Glomerular visceral epithelial cell (primary cell): Measurements from ENCODE around the gene TTLL13.

ENCODE experiments used
- DNase-seq: peaks from one replicate; pipeline ENCODE4 v3.0.0-alpha.2; 2016; ENCODE audit errors: extremely low spot score

TTLL13 gene, protein sequence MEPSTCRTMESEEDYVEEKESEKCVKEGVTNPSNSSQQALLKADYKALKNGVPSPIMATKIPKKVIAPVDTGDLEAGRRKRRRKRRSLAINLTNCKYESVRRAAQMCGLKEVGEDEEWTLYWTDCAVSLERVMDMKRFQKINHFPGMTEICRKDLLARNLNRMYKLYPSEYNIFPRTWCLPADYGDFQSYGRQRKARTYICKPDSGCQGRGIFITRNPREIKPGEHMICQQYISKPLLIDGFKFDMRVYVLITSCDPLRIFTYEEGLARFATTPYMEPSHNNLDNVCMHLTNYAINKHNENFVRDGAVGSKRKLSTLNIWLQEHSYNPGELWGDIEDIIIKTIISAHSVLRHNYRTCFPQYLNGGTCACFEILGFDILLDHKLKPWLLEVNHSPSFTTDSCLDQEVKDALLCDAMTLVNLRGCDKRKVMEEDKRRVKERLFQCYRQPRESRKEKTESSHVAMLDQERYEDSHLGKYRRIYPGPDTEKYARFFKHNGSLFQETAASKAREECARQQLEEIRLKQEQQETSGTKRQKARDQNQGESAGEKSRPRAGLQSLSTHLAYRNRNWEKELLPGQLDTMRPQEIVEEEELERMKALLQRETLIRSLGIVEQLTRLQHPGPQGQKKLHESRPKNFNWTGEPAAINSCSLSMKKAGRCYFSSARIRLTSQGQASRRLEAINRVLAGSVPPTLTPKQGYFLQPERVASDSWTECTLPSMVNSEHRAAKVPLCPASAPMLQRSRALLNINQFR

DNA sequence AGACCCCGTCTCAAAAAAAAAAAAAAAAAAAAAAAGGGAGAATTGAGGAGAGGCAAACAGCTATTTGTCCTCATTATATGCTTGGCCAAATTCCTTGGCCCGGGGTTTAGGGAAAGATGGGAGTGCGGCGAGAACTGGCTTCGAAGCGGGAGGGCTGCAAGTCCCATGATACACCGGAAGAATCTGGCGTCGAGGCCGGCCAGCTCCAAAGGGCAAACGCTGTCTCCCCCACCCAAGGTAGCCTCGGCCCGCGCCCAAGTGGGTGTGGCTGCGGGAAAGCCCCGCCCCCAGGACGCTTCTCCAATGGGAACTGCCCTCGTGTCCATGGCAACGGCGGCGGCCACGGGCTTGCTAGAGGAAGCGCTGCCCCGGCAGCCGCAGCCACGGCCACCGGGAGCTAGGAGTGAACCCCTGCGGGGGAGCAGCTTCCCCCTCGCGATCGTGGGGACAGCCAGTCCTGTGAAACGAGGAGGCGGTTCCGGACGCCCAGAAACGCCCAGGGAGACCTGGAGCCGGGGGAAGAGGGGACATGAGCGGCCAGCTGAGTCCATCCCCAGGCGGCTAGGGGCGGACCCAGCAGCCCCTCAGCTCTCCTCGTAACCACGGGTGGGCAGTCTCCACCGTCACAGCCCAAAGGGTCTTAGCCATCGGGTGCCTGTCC lies at the start of gene TTLL13:
Gene TTLL13 (plus strand): TSS at position 354 of the 661 bp plus-strand sequence. CDS start 1,075 bp downstream, outside the sequence.
- peak; percentile 90 for DNase-seq

- DNase-seq, result no peak
These were observed 48.7 kb upstream of the TTLL13 start for GRCh38 chr15:90200534-90201129.

GRCh38 chr15:90201130-90201943 lies 48.0 kb upstream of the TTLL13 start, which contains the start of gene SEMA4B:
SEMA4B (plus strand) TSS chr15:90201330; CDS start chr15:90201579, 249 bp downstream.
- DNase-seq, result peak; percentile 66

GRCh38 chr15:90201944-90202375 lies 47.4 kb upstream of the TTLL13 start:
- DNase-seq, result no peak

DNA sequence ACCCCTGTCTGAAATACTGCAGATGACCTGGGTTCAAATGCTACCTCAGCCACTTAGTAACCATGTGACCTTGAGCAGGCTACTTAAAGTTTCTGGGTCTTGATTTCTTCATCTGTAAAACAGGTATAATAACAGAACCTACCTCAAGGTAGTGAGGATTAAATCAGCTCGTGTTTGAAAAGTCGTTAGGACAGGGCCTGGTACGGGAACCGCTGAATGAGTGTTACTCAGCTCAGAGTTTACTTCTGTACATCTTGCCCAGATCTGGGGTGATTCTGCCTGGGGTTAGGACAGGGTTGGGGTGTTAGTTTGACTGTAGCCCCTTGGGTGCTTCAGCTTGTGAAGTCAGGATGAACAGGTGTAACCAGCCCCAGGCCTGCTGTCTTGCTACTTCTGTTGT lies 46.4 kb upstream of the TTLL13 start:
- DNase-seq, result no peak

- no peak for DNase-seq
These were observed 45.9 kb upstream of the TTLL13 start for GRCh38 chr15:90203473-90203872.

GRCh38 chr15:90203922-90204321 lies 45.4 kb upstream of the TTLL13 start:
- no peak for DNase-seq

GRCh38 chr15:90205050-90205848 lies 44.1 kb upstream of the TTLL13 start:
- DNase-seq, result no peak

- no peak for DNase-seq
These were observed 43.5 kb upstream of the TTLL13 start for GRCh38 chr15:90205886-90206285.

DNA sequence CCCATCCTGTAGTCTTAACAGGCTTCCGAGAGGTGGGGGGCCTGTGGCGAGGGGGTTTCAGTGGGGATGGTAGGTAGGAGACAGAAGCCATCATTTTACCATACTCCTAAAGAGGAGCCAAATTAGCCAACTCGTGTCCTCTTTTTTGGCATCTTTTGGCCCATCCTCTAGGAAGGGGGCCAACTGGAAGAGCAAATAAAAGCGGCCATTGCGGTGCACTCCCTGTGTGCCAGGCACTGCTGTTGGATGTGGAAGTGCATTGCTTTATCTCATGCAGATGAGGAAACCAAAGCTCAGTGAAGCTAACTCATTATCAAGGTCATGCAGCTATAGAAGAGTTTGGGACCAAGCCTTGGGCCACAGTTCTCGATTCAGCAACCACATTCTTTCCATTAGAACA lies 42.1 kb upstream of the TTLL13 start:
- no peak for DNase-seq

DNA sequence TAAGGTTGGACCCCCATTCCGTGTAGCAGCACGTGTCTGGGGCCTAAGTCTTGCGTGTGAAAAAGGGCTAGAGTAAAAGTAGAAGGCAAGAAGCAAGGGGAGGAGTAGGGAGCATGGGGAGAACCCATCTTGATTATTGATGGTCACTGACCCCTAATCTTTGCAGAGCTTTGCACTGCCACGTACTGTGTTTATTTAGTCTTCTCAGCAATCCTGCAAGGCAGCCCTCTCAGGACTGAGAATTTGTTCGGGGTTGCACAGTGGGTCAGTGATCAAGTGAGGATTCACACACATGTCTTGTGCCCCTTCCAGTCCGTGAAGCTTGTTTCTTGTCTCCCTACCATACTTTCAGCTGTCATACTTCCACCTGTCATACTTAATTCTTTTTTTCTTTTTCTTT lies 41.0 kb upstream of the TTLL13 start:
- no peak for DNase-seq

DNA sequence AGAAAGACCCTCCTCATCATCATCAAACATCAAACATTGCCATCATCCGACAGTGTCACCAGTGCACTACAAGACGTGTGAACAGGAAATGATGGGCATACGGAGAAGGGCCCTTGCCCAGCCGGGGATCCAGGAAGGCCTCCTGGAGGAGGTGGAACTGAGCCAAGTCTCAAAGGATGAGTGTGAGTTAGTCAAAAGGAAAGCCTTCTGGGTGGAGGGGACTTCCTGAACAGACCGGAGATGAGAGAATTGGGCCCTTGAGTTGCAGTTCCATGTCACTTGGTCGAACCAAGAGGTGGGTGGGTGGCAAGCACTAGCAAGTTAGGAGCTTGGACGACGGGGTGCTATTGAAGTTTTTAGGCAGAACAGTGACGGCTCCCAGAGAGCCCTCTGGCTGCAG lies 39.8 kb upstream of the TTLL13 start:
- no peak for DNase-seq

- DNase-seq, result no peak
These were observed 38.8 kb upstream of the TTLL13 start for GRCh38 chr15:90210593-90210992.

DNA sequence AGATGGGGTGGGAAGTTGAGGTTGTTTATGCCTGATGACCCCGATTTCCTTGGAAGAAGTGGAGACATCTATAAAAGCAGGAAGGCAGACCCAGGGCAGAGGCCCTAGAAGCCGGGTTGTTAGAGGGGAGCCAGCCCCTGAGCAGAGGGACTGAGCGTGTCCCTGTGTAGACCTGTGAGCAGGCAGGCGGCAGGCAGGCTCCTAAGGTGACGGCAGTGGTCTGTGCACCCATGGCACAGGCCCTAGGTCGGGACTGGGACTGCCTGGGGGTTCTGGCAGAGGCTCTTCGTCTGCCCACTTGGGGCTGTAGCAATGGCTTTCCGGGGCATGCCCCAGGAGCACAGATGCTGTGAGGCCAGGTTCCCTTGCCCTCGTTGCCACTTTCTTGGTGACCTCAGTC lies 38.3 kb upstream of the TTLL13 start:
- DNase-seq, result no peak

GRCh38 chr15:90211440-90212143 lies 37.8 kb upstream of the TTLL13 start:
- peak; percentile 84 for DNase-seq

DNA sequence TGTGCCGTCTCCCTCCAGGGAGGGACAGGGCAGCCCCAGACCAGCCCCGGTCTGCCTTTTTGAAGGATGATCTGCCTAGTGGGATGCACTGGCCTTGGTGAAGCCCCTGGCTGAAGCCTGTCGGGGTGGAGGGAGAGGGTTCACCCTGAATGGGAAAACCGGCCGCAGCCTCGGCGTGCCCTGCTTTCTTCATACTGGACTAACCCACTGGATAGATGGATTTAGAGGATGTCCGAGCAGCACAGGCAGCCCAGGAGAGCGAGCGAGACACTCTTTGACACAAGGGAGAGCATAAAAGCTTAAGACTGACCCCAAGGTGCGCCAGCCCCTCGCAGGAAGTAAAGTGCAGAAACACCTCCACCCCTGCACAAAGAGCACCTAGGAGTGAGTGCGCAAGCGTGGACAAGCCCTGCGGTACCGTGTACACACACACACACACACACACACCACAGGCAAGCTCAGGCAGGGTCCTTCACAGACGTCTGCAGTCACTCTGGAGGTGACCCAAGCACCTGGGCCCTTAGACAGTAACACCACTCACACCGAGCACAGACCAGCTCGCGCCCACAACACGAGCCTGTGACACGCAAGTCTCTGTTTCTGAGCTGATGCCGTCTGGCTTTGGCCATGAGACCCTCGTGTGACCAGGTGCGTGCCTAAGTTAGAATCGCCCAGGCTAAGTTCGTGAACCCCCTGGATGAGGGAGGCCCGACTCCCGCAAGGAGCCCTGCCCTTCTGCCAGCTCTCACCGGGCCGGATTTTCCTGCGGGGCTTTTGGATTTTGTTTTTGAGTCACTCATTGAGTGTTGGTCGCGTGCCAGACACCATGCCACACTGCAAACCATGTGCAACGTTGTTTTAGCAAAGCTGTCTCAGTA lies 36.9 kb upstream of the TTLL13 start:
- no peak for DNase-seq

- no peak for DNase-seq
These were observed 36.1 kb upstream of the TTLL13 start for GRCh38 chr15:90213122-90213817.

- no peak for DNase-seq
These were observed 35.5 kb upstream of the TTLL13 start for GRCh38 chr15:90213818-90214204.
